Activated CD4-positive, CD25-positive, alpha-beta regulatory T cell (primary cell): ENCODE data around the gene INTS14.
"Not testable (repeated sequence)": the region's sequence is repeated elsewhere in the genome, so short reads cannot be mapped to it uniquely, and the experiment has no call there.

Experiments
- DNase-seq, 4 experiments: peaks; one replicate each; lab custom pipeline; 2025; lab: John Stamatoyannopoulos, UW

The INTS14 gene

DNA sequence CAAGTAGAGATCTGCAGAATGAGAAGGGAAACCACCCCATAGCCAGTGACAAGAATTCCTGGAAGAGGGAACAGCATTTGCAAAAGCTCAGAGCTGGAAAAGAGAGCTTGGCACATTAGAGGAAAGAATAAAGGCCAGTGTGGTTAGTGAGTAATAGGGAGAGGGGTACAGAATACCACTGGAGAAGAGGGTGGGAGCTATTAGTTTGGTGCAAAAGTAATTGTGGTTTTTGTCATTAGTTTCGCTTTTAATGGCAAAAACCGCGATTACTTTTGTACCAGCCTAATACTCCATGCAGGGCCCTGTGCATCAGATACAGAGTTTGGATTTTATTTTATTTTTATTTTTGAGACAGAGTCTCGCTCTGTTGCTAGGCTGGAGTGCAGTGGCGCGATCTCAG, 20.6 kb upstream of the INTS14 start:
- no peak for DNase-seq

DNA sequence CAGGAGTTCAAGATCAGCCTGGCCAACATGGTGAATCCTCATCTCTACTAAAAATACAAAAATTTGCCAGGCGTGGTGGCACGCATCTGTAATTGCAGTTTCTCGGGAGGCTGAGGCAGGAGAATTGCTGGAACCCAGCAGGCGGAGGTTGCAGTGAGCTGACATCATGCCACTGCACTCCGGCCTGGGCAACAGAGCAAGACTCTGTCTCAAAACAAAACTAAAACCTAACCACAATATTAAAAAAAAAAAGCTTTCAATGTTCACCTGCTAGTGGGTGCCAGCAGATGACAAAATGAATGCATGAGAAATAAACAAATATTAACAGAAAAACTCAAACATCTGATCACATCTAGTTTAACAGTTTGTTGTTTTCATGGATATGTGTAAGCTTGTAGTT, 19.8 kb upstream of the INTS14 start:
- no peak for DNase-seq

DNA sequence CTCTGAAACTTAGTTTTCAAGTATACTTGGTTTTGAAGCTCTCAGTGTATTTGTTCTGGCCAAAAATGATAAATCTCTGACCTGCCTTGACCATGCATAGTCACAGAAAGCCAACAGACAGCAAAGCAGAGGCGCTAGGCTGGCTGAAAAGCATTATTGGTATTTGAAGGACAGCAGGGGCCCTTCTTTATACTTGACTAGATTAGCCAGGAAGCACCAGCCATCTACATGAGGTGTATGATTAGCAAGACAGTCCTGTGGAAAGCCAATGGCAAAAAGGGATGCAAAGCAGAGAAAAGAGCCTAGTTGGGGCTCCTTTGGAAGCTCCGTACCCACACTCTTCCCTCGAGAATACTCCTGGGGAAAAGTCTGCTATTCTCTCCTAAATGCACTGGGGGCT, 18.6 kb upstream of the INTS14 start:
- DNase-seq, result no peak

DNA sequence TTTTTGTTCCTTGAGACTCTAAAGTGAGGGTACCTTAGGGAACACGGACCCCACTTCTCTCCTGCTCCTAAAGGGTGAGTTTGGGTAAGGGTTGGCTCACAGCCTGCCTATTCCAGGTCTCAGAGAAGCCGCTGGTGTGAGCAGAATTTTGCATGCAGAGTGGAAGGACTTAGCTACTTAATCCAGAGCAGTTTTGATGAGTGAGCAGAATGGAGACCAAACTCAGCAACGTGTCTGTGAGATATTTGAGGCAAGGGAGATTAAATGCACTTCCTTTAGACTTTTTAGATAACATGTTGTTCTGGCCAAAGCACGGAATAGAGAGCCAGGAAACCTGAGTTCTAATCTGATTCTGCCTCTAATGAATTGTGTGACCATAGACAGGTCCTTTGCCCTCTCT, 15.9 kb upstream of the INTS14 start:
- no peak for DNase-seq

DNA sequence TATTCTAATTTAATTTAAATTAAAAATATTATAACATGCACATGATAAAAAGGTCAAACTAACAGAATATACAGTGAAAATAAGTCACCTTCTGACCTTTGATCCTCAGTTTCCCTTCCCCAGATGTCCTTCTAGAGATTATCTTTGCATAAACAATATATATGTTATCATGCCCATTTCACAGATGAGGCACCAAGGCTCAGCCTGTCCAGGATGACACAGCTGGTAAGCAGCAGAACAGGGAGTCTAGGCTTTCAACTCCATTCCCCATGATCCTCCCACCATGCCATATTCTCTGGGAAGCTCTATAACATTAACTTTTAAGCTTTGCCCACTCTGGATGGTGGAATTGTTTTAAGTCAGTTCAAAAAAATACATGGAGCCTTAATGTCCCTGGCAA, 12.2 kb upstream of the INTS14 start:
- DNase-seq, result no peak

DNA sequence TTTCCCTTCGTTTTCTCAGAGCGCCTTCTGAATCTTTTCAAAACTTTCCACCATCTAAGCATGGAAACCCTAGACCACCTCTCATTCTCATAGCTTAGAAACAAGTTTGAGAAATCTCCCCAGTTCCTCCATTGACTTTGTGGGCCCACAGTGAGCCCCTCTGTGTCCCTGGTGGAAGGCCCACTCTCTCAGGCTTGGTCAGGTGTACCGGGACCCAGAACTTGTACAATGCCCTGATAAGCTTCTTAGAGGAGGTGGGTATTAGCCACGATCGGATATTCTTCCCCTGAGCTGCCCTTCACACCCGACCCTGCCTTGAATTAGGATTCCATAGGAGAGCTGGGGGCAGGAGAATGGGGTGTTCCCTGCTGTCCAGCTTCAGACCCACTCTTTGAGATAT, 10.7 kb upstream of the INTS14 start, which contains the start of gene SLC24A1:
TSS of gene SLC24A1 (plus strand) at position 301 of the 400 bp plus-strand sequence. CDS start 2,143 bp downstream, outside the sequence.
- no peak for DNase-seq

DNA sequence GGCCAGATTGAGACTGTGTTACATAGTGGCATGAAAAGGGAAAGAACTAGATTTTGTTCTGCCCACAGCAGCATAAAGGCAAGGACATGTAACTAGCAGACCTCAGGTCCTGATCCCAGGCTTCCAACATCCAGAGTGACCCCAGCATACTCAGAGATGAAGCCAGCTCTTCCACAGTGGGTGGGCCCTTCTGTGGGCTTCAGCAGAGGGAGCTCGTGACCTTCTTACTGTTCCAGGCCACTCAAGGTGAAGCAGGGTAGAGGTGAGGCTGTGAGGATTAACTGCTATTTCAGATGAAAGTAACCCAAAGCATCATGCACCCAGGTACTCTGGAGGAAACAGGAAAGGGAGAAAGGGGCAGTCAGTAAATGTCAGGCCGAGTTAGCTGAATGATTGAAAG, 9.9 kb upstream of the INTS14 start:
- no peak for DNase-seq

DNA sequence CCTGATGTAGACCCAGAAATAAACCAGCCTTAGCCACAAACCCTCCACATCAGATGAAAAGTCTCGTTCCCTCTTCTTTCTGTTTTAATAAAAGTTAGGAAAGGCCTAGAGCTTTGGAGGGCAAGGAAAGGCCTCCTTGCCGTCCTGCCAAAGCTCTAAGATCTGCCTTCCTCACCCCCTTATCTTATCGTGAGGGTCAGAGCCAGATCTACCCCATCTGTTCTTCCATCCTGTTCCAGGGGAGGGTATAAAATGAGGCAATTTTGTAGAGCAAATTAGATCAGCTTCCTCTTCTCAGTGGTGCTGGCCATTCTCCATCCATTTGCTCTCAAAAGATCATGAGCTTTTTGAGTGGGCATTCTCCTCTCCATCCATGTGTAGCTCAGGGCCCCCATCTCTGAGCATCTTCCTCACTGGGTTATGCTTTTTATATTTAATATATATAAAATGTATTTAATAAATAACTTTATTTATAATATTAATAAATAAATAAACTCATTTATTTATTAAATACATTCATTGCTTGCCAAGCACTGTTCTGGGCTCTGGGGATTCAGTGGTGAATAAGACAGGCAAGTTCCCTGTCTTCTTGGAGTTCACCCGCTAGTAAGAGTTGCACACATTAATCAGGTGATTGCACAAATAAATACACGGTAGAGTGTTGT, 8.8 kb upstream of the INTS14 start:
- no peak for DNase-seq

DNA sequence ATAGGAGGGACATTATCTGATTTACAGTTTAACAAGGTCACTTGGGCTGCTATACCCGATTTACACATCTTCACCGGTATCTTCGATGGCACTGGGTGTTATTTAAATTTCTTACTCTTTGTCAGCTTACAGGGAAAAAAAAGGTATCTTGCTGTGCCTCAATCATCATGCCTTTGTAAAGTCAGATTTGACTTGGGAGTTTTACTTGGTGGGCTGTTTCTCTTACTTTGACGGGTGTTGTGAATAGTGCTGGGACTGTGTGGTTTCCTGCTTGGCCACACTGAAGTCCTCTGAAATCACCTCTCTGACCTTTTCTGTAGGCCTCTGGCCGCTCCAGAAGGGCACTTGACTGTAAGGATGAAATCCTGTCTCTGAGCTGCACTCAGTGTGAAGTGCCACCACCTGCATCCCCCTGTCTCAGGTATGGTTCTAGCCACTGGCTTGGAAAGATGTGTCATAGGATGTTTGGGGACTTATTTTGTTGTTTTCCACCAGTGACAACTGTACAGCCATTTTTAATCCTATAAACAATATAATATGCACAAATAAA, 7.7 kb upstream of the INTS14 start:
- no peak for DNase-seq

DNA sequence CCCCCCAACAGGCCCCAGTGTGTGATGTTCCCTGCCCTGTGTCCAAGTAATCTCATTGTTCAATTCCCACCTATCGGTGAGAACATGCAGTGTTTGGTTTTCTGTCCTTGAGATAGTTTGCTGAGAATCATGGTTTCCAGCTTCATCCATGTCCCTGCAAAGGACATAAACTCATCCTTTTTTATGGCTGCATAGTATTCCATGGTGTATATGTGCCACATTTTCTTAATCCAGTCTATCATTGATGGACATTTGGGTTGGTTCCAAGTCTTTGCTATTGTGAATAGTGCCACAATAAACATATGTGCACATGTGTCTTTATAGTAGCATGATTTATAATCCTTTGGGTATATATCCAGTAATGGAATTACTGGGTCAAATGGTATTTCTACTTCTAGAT, 5.0 kb upstream of the INTS14 start:
- not testable (repeated sequence) for DNase-seq

DNA sequence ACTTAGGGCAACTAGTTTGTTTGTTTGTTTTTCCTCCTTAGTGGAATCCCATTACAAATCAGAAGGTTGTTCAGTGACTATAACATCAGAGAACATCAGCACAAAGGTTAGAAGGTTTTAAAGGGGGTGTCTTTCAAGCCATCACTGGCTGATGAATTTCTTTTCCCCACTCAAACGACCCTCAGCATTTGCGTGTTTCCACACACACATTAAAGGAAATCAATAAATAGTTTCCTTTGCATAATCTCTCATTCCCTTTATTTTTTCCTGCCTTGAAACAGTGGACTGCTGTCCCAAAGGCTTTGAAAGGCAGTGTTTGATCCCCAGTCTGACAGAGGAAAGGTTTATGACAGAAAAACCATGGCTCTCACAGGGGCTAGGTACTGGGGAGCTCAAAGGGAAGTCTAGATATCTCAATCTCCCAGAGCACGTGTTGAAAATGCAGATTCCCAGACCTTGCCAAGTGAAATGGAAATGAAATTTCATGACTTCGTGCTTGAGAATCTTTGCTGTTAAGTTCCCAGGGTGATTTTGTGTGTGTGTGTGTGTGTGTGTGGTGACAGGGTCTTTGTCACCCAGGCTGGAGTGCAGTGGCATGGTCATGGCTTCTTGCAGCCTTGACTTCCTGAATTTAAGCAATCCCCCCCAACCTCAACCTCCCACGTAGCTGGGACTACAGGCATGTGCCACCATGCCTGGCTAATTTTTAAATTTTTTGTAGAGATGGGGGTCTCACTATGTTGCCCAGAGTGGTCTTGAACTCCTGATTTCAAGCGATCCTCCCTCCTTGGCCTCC, 2.2 kb upstream of the INTS14 start:
- DNase-seq, result no peak

DNA sequence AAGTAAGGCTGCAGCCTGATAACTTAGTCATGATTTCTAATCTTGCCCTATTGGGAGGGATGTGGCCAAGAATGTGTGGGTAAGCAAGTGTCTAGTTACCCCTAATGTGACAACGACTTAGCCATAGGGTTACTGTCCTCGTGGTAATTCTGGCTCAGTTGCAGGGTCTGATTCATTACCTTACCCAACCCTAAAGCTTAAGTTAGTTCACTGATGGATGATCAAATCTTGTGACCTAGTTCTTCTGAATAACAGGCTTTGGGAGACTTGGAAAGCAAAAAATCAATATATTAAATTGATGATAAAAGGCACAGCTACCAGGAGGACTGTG, 1.6 kb upstream of the INTS14 start:
- no peak for DNase-seq

DNA sequence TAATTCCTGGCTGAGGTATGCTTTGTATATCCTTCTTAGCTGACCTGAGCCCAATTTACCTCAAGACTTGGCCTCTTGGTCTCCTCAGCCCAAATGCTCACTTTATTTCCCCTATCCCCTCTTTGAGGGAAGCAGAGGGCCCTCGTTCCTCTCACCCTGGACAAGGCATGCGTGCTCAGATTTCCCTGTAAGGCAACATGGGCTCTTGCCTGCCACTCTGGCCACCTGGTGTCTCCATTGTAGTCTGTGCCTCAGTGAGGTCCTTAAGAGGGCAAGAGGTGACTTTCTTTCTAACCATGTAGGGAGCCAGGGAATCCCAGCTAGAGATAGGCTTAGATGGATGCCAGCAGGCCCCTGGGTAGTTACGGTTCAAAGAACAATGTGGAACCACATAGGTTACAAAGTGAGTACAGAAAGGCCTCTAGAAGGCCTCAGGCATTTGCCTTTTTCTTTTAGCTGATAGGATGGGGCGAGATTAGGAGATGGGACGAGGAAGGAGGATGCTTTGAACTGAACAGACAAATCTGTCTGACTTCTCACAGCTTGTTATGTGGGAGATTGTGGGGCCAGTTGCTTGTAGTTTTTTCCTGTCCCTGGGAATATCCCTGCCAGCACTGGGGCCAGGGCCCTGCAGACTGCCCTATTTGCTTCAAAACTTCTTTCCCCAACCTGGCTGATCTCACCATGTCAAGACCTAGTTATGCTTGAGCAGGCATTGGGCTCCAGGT, 1.1 kb upstream of the INTS14 start:
- DNase-seq, result no peak

DNA sequence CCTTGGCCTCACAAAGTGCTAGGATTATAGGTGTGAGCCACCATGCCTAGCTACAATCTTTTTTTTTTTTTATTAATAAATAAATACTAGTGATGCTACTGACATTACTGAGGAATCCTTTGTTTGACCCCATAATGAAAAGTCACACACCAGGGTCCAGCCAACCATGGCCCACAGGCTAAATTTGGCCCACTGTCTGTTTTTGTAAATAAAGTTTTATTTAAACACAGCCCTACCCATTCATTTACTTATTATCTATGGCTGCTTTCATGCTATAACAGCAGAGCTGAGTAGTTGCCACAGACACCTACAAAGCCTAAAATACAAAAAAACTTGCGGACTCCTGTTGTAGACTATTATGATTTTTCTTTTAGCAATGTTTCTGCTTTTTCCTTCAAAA, 7.4 kb downstream of the INTS14 start:
- DNase-seq, result no peak

DNA sequence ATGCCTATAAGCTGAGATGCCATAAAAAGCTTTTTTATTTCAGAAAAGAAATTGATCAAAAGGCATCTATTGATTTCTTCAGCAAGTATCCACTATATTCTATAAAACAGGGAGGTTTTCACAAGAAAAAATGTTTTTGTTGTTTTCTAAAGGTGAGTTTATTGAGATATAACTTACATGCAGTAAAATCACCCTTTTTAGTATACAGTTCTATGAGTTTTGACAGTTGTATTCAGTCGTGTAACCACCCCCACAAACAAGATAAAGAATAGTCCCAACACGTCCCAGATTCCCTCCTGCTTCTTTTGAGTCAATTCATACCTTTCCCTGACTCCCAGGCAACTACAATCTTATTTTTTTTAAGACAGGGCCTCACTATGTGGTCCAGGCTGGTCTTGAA, 7.8 kb downstream of the INTS14 start:
- no peak for DNase-seq

DNA sequence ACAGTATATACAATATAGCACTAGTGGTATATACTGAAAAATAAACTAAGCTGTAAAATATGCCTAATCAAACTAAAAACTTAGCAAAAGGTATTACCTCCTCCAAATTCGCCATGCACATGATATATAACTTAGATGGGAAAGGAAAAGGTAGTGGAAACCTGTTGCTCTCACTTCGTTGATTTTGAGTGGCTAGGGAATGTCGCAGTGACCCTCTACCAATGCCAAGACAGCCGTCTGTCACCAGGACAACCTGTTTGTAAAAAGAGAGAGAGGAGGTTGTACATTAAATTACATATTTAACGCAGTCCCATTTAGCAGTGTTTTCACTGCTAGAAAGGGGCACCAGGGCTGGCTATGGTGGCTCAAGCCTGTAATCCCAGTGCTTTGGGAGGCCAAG, 11.3 kb downstream of the INTS14 start:
- DNase-seq, result no peak

DNA sequence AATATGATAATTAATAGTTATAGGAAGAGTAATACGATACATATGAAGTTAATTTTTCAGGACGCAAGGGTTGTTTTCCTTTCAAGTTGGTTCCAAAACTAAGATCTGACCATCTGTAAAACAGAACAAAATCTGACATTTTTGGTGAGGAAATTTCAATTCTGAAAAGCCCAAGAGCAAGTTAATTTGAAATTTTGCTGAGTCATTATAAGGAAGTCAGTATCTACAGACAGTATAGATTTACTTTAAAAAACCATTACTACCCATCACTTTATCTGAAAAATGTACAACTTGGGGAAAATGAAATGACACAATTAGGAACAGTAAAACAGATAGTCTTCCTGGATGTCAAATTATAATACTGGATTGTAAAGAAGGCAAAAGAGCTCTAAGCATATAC, 12.5 kb downstream of the INTS14 start:
- DNase-seq, result no peak

DNA sequence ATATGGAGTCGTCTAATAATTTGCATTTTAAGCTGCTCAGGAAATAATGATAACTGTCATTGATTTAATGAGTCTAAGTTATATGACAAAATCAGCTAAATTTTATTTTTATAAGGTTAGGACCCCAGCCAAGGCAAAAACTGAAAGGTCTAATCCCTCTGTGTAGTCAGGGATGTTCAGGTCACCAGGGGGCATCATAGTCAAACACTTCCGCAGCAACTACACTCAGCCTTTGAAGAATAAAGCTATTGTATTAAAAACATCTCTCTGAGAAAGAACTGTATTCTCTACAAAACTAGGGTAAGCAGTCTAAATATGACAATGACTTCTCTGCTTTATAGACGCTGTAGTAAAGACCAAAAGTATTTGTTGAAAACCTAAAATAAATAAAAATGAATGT, 15.0 kb downstream of the INTS14 start:
- DNase-seq, result no peak

DNA sequence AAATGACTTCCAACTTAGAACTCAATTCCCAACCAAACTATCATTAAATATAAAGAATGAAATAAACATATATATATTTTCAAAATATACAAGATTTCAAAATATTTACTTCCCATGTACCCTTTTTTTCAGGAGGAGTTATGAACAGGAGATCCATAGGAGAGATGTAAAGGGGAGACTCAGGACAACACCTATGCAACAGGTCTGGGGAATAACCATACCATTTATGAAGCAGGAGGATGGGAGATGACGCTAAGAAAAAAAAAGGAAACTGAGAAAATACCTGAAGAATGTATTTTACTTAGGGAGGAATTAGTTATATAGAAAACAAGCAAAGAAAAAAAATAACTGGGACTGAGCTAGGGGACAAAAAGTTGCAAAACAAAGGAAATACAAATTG, 23.8 kb downstream of the INTS14 start:
- DNase-seq, result no peak

DNA sequence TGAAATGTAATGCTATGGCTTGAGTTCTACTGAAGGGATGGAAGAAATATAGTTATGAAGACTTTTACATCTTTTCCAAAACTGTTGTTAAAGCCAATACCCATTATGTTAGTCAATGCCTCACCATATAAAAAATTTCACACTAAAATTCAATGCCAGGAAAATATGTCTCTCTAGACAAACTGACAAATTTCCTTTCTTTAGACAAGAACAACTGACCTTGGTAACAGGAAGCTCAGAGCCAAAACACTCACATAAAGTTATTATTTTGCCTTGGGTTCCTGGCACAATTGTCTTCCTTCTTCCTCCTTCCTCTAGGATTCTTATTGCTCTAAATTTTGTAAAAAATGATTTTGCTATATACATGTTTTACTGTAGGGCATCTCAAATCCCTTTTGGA, 26.7 kb downstream of the INTS14 start:
- no peak for DNase-seq

DNA sequence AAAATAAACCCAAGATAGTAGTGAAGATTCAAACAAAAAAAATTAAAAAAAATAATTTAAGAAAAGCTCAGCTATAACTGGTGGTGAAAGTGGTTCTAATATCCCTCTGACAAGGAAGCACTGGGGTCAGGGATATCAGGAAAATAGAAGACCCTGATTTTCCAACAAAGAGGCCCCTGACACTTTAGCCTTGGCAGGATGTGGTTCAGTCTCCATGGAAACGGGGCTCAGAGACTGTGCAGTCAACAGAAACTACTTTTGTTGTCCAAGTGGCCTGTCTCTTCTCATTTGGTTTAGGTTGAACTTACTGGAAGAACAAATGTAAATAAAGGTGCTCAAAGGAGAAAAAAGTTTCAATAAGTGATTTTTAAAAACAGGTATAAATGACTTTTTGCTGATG, 27.2 kb downstream of the INTS14 start:
- DNase-seq, result peak in 2 of 4 experiments; percentile 7 to 19

DNA sequence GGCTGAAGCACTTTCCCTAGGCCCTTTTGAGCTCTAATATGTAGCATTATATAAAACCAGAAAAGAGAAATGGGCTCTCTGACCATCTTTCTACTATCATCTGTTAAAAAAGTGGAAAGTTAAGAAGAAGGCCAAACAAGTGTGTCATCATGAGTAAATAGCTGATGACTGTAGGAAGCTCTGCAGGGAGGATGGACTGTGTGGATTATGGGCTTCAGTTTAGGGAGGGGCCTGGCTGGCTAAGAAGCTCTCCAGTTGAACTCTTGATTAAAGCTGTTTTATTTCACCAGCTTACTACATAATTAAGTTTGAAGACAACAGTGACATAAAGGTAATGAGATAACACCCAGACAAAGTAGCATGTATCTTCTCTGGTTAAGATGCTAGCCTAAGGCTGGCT, 30.6 kb downstream of the INTS14 start:
- DNase-seq, result no peak

DNA sequence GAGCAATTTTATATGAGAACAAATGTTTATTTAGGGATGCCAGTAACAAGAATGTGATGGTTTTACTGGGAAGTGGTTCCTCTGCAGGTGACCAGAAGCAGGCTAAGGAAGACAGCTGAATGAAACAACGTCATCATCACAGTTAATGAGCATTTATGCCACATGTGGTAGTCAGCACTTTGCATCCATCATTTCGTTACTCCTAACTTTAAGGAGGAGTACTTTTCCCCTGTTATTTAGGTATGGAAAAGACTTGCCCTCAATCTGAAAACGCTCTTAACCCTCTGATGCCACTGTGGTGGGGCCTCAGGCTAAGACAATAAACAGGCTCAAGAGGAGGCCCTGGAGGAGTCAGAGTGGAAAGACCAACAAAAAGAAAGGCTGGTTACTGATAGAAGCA, 31.2 kb downstream of the INTS14 start:
- DNase-seq, result no peak
